ENCODE measurements around the gene DPP6.

DPP6 gene

DNA sequence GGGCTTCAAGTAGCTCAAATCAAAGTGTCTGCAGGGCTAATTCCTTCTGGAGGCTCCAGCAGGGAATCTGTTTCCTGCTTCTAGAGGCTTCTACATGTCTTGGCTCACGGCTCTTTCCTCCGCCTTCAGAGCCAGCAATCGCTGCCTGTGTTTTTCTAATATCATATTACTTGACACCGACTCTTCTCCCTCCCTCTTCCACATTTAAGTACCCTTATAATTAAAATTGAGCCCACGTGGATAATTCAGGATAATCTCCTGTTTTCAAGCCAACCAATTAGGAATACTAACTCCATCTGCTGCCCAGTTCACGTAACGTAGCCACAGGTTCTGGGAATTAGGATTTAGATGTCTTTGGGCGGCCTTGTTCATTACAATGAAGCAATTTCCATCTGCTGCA lies 372.2 kb downstream of the DPP6 start:
- DNase-seq: no peak

DNA sequence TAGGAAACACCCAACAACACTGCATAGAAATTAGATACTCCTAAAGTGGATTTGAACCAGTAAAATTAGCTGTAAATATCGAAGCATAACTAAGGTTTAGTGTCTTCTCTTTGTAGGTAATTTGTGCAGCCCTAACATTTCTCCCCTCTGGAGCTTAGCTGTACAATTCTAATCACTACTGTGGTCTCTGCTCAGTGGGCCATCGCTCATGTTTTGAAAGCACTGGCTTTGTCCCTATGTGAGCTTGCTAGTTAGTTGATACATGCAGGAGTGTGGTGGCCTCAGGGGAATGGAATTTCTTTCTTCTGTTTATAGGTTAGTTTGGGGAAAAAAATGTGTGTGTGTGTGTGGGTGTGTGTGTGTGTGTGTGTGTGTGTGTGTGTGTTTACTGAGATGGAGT lies 373.1 kb downstream of the DPP6 start:
- DNase-seq: no peak

DNA sequence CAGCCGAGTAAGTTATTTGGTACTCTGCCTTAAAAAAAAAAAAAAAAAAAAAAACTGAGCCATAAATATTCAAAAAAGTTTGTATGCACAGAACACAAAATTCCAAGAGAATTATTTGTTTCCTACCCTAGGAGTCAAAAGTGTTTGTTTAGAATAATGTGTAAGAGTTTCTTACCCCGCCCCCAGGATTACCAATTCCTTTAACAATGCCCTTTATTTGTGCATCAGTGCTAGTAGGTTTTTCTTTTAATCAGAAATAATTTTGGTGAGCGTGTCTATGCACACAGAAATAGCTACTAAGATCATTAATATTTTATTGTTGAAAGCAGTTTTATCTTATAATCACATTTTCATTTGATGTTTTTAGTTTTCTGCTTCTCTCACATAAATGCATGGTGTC lies 374.6 kb downstream of the DPP6 start:
- DNase-seq: no peak

GRCh38 chr7:154427533-154427932 lies 375.3 kb downstream of the DPP6 start:
- no peak for DNase-seq

DNA sequence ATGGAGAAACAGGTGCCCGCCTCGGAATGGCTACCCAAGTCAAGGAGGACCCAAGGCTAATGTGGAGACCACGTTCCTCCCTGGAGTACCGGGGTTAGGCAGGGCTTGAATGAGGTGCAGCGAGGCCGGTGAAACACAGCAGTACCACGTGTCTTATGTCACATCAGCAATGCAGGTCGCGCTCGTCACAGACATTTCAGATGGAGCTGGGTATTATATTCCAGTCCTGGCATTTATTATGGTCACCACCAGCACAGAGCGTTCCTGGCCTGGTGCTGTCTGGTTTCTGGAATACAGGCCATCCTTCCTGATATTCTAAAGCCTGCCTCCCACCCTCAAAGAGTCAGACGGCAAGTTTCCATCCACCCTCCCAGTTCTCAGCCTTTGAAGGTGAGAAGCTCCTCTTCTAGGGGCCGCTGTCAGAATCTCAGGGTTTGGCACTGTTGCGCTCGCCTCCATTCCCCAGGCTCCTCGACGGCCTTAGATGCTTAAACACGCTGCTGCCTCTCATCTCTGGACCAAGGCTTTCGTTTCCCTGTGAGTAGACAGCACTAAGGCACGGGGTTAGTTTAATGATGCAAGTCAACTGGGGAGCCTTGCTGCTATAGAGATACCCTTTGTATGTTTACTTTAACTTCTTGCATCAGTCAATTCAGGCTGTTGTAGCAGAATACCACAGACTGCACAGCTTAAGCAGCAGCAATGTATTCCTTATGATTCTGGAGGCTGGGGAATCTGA lies 377.6 kb downstream of the DPP6 start:
- DNase-seq: no peak

- DNase-seq: no peak
Observed at GRCh38 chr7:154430640-154431039, 378.4 kb downstream of the DPP6 start.

- no peak for DNase-seq
Observed at GRCh38 chr7:154431045-154431444, 378.8 kb downstream of the DPP6 start.

GRCh38 chr7:154433632-154434598 lies 381.7 kb downstream of the DPP6 start:
- DNase-seq: no peak

- no peak for DNase-seq
Observed at GRCh38 chr7:154436560-154436959, 384.4 kb downstream of the DPP6 start.

DNA sequence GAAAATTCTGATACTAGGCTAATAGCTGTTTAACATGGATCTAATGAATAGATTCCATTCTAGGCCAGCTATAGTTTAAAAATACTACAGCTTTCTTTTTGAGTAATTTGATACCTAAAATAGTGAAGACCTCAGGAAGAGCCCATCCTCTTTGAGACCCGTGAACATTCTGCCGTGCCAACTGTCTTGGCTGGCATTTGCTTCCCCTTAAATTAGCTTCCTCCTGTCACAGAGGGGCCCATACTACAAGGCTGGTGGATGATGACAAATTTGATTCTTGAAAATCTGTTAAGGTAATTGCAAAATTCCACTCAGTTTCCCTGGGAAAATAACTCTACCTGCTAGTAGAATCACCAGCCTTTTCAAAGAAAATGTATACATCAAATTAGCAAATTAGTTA lies 385.0 kb downstream of the DPP6 start:
- no peak for DNase-seq

DNA sequence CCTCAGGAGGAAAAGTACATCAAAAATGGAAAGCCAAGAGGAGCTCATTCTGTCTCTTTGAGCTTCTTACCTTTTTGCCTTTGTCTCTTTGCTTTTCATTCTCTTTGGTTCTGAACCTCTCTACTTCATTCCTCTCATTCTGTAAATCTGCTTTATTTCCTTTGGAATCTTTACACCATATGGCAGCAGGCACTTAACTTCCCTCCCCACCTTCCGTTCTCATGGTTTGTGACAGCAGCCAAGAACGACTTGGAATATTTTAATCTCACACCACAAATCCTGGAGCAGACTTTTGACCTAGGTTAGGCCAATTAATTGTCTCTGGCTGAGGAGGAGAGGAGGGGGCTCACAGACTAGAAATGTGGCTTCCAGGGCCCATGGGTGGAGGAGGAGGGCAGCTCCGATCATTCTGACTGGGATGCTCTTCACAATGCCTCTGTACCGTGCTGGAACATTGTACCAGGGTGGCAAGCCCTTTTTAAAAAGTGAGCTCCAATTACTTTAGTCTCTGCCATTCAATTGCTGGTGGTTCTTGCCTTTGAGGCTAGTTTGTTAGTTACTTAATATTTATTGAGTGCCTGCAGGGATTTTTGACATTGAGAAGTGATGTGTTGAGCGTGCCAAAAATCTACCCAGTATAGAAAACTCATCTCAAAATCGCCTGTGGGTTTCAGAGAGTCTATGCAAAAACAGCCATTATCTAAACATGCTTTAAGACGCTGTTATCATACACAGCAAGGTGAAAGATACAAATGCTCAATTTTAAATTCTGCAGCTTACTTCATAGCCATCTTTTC lies 386.6 kb downstream of the DPP6 start:
- DNase-seq: no peak

GRCh38 chr7:154440058-154440457 lies 387.9 kb downstream of the DPP6 start:
- DNase-seq: no peak

DNA sequence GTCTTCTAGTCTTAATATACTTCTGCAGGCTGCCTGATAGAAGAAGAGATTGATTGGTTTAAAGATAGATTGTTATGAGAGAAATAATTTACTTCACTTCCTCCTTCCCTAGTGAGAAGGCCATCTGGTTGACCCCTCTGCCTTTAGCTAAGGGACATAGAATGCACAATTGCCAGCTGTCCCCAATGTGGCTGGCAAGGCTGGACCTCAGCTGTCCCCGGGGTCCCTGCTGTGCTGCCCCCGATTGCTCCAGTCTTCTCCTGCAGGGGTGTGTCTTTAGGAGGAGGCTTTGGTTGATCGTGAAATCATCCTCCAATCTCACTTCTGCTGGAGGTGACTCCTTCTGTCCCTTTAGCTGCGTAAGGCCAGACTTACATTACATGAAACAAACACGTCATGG lies 388.5 kb downstream of the DPP6 start:
- no peak for DNase-seq

GRCh38 chr7:154441811-154442210 lies 389.6 kb downstream of the DPP6 start:
- no peak for DNase-seq

GRCh38 chr7:154442939-154443338 lies 390.7 kb downstream of the DPP6 start:
- no peak for DNase-seq

- DNase-seq: no peak
Observed at GRCh38 chr7:154450451-154450850, 398.3 kb downstream of the DPP6 start.

DNA sequence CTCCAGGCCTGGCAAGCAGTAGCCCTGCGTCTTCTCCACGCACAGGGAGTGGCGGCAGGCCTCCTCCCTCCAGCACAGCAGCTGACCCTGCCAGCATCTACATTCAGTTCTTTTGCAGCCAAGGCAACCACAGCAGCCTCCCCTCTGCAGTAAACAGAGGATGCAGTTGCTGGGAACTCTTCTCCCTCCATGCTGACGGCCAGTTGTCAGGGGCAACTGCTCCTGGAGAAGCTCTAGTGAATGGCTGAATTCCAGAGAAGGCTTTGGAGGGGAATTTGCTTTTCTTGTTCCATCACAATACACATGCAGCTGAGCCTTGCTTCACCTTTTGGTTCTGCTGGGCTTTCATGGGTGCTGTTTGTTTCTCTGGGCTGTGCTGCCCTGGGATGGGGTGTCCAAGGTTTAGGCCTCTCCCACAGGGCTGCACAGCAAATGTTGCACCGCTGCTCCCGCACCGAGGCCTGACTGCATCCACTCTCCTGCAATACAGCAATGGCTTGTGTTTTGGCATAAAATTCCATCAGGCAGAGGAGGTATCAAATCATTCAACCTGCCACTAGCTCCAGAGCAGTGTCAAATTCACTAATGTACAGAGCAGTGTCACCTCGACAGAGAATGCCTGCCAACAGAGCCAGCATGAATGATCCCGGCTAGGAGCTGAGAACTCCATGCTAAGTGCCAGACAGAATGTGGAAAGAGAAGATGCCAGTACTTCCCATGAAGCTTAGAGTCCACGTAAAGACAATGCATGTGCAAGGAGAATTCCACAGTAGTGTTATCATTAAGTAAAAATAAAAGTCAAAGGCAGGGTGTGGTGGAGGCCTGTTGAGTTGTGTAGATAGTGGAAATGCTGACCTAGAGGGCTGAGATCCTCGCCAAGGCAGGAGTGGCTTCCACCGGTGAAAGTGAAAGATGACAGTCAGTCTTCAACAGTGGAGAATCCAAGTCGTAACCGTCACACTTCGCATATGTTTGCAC lies 399.6 kb downstream of the DPP6 start:
- no peak for DNase-seq

- DNase-seq: no peak
Observed at GRCh38 chr7:154463794-154464193, 411.6 kb downstream of the DPP6 start.

GRCh38 chr7:154469652-154470051 lies 417.5 kb downstream of the DPP6 start:
- DNase-seq: no peak

DNA sequence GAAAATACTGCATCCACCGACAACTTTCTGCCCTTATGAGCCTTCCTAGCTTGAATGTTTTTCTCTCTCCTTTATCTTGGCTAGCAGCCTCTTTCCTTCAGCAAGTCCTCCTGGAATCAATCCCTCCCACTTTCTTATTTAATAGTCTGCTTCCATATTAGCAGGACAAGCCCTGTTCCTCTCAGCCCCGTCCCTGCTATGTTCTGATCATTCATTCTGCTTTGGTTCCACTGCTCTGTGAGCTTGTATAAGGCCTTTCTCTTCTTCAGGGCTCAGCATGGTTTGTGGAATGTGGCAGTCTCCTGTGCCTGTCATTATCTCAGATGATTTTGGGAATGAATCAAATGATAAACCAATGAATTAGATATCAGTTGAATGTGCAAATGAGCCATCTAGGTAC lies 420.1 kb downstream of the DPP6 start:
- DNase-seq: no peak

DNA sequence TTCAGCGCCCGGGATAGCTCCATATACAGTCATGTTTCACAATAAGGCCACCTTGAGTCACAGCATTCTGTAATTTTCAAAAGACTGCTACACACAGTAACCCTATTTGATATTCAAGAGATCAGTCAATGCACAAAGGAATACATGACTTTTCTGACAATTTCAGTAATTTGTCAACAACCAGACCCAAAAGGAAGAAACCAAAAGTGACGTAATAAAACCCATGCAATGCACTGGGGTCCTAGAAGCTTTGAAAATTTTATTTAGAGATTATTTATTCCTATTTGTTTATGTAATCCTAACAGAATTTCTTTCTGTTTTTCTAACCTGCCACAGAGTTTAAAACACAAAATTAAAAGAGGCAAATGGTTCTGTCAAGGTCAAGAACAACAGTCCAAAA lies 421.2 kb downstream of the DPP6 start:
- no peak for DNase-seq

- DNase-seq: no peak
Observed at GRCh38 chr7:154474903-154475520, 422.8 kb downstream of the DPP6 start.

Measured in suppressor macrophage treated with lipopolysaccharide for 4 hours (primary cell).